ENCODE measurements around the gene NDUFB7. TPM values are rescaled to one million over a fixed set of nuclear protein-coding genes. Genes with fewer than 3 reads are reported as not detected.

NDUFB7 gene
- total and polyA plus RNA-seq, 2 experiments from 2014 or later, result 289 to 463 TPM

GRCh38 chr19:14529254-14530004 is 42.4 kb downstream of the NDUFB7 start, which contains the start of gene TECR:
Gene TECR (plus strand): TSS chr19:14529594. CDS start chr19:14529697, 103 bp downstream.
- Mint-ChIP-seq H3K27ac (peak within 1 kb of the TSS; percentile 96), H3K4me1 (peaks cover 12% of the 10 kb centered on the region), H3K27me3 (ENCODE audit: insufficient read depth, low read depth, poor library complexity) (peaks cover 21% of the 10 kb centered on the region), H3K36me3 (ENCODE audit: low read depth) (peaks cover 4% of the 10 kb centered on the region; the same call in 1 of the 3 replicates), H3K9me3 (no peaks in the 10 kb centered on the region; the same call in 2 of the 3 replicates), H3K4me3 (peak within 1 kb of the TSS; percentile 92)
- TF ChIP-seq EZH2phosphoT487 (IDR thresholded peaks at IDR 0.05; ENCODE audit: unreplicated experiment) (no peak), EZH2 (IDR thresholded peaks at IDR 0.05; ENCODE audit: low read depth, unreplicated experiment) (no peak), ETS1 (IDR thresholded peaks at IDR 0.05) (no peak), POLR2AphosphoS5 (IDR thresholded peaks at IDR 0.05; ENCODE audit: low read depth) (peak; percentile 99), ZNF331 (CRISPR knock-in tag; IDR thresholded peaks at IDR 0.05; ENCODE audit: low read depth) (no peak), STAT1 (IDR thresholded peaks at IDR 0.05; ENCODE audit: unreplicated experiment) (no peak), ZNF114 (CRISPR knock-in tag; IDR thresholded peaks at IDR 0.05) (no peak), CTCF (conservative IDR thresholded peaks at IDR 0.05; ENCODE audit: low read depth in 2 of 2) (no peak)
- H4K20me1 ChIP-seq (replicated peaks; ENCODE audit: insufficient read depth), result peaks cover 15% of the 10 kb centered on the region
- H3K9me2 ChIP-seq (ENCODE audit: insufficient read depth), result no peaks in the 10 kb centered on the region
- H3K4me3 ChIP-seq, result peak within 1 kb of the TSS; percentile 88
- peak; percentile 100 for DNase-seq (ENCODE audit: low spot score)
- no peaks in the 10 kb centered on the region for H3K27me3 ChIP-seq (ENCODE audit: insufficient read depth)
- H3K4me1 ChIP-seq (ENCODE audit: insufficient read depth), result peaks cover 8% of the 10 kb centered on the region
- H3K36me3 ChIP-seq (ENCODE audit: insufficient read depth), result no peaks in the 10 kb centered on the region; the same call in 1 of the 2 replicates
- peak within 1 kb of the TSS; percentile 60; the same call in 1 of the 2 replicates for H3K27ac ChIP-seq (ENCODE audit: low read depth)
- peaks cover 47% of the 10 kb centered on the region for H3K79me2 ChIP-seq (replicated peaks; ENCODE audit: insufficient read depth)
- H3K4me2 ChIP-seq, result peak within 1 kb of the TSS; percentile 88
- H2AFZ ChIP-seq, result peak within 1 kb of the TSS; percentile 82; the same call in 1 of the 2 replicates
- ATAC-seq, result peak; percentile 97
- no peaks in the 10 kb centered on the region for H3F3A ChIP-seq (replicated peaks; ENCODE audit: low read depth)

GRCh38 chr19:14528419-14529253 is 43.2 kb downstream of the NDUFB7 start:
- no peak overlapping the region for H3K27ac ChIP-seq (ENCODE audit: low read depth)
- H2AFZ ChIP-seq, result peak overlapping the region; percentile 72; the same call in 1 of the 2 replicates
- H3K4me3 Mint-ChIP-seq, result peak overlapping the region; percentile 92
- TF ChIP-seq ZNF114 (CRISPR knock-in tag; IDR thresholded peaks at IDR 0.05) (no peak), JUNB (IDR thresholded peaks at IDR 0.05; ENCODE audit: unreplicated experiment) (no peak), ZNF331 (CRISPR knock-in tag; IDR thresholded peaks at IDR 0.05; ENCODE audit: low read depth) (no peak), EZH2 (IDR thresholded peaks at IDR 0.05; ENCODE audit: low read depth, unreplicated experiment) (no peak), EZH2phosphoT487 (IDR thresholded peaks at IDR 0.05; ENCODE audit: unreplicated experiment) (no peak)

More at GRCh38 chr19:14528419-14529253, 43.2 kb downstream of the NDUFB7 start:
- H3K27me3 ChIP-seq (ENCODE audit: insufficient read depth), result no peaks in the 10 kb centered on the region
- peak overlapping the region; percentile 78; the same call in 1 of the 2 replicates for H3K27ac Mint-ChIP-seq
- H3K36me3 Mint-ChIP-seq (ENCODE audit: low read depth), result peaks cover 4% of the 10 kb centered on the region; the same call in 1 of the 3 replicates
- peak overlapping the region; percentile 51 for H3K4me3 ChIP-seq
- ATAC-seq (no peak), DNase-seq (ENCODE audit: low spot score) (no peak)
- H3K4me1 ChIP-seq (ENCODE audit: insufficient read depth), result peaks cover 8% of the 10 kb centered on the region
- H3K9me2 ChIP-seq (ENCODE audit: insufficient read depth), result no peaks in the 10 kb centered on the region
- H3K27me3 Mint-ChIP-seq (ENCODE audit: insufficient read depth, low read depth, poor library complexity), result peaks cover 24% of the 10 kb centered on the region
- H3K4me2 ChIP-seq, result peak overlapping the region; percentile 65
- H3K36me3 ChIP-seq (ENCODE audit: insufficient read depth), result no peaks in the 10 kb centered on the region; the same call in 1 of the 2 replicates
- no peaks in the 10 kb centered on the region; the same call in 2 of the 3 replicates for H3K9me3 Mint-ChIP-seq
- peaks cover 14% of the 10 kb centered on the region for H4K20me1 ChIP-seq (replicated peaks; ENCODE audit: insufficient read depth)
- H3K79me2 ChIP-seq (replicated peaks; ENCODE audit: insufficient read depth), result peaks cover 39% of the 10 kb centered on the region
- no peaks in the 10 kb centered on the region for H3F3A ChIP-seq (replicated peaks; ENCODE audit: low read depth)
- H3K4me1 Mint-ChIP-seq, result peaks cover 12% of the 10 kb centered on the region

All from GM23338 (cell line).